GM13977 (cell line): ENCODE measurements around the gene SLAMF8.

Experiments
- DNase-seq: peaks from one replicate; pipeline ENCODE4 v3.0.0; 2012; ENCODE audit warnings: low spot score
- in situ Hi-C: fragments of 300-500 bp; cut with MboI; formaldehyde crosslinking; loops from one replicate; pipeline ENCODE4 v1.12.0; 2022; ENCODE audit warnings: low sequenced_read_pairs, low pct_unique_long_range_greater_than_20kb, mixed read lengths, inconsistent platforms; ENCODE audit not compliant: unreplicated experiment
- TF ChIP-seq, protein P1 (sequence below): IDR thresholded peaks from 2 replicates; pipeline ENCODE4 v1.5.1; 2012; ENCODE audit warnings: mild to moderate bottlenecking, control low read depth; ENCODE audit not compliant: insufficient read depth; ENCODE audit errors: extremely low read depth, missing control alignments

The SLAMF8 gene

GRCh38 chr1:159841749-159842148 lies 15.1 kb downstream of the SLAMF8 start:
- TF ChIP-seq, protein P1, sequence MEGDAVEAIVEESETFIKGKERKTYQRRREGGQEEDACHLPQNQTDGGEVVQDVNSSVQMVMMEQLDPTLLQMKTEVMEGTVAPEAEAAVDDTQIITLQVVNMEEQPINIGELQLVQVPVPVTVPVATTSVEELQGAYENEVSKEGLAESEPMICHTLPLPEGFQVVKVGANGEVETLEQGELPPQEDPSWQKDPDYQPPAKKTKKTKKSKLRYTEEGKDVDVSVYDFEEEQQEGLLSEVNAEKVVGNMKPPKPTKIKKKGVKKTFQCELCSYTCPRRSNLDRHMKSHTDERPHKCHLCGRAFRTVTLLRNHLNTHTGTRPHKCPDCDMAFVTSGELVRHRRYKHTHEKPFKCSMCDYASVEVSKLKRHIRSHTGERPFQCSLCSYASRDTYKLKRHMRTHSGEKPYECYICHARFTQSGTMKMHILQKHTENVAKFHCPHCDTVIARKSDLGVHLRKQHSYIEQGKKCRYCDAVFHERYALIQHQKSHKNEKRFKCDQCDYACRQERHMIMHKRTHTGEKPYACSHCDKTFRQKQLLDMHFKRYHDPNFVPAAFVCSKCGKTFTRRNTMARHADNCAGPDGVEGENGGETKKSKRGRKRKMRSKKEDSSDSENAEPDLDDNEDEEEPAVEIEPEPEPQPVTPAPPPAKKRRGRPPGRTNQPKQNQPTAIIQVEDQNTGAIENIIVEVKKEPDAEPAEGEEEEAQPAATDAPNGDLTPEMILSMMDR = no peak
- no peak for DNase-seq
- in situ Hi-C loops = no loop called here

DNA sequence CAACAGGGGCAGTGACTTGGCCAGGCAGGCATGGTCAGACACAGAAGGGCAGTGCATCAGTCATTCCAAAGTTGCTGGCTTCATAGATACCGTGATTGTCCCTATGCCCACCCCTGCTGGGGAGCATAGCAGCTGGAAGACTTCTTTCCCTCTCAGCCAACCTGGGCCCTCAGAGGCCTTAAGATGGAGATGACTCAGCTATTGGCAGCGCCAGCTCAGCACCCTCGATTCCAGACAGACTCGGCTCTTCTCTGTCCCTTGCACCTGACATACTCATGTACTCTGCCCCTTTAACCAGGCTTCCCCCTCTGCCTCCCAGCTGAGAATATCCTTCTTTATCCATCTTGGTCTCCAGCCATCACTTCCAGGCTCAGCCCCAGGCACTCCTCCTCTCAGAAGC lies 16.8 kb downstream of the SLAMF8 start:
- in situ Hi-C loops = no loop called here
- TF ChIP-seq, protein P1 = no peak

DNA sequence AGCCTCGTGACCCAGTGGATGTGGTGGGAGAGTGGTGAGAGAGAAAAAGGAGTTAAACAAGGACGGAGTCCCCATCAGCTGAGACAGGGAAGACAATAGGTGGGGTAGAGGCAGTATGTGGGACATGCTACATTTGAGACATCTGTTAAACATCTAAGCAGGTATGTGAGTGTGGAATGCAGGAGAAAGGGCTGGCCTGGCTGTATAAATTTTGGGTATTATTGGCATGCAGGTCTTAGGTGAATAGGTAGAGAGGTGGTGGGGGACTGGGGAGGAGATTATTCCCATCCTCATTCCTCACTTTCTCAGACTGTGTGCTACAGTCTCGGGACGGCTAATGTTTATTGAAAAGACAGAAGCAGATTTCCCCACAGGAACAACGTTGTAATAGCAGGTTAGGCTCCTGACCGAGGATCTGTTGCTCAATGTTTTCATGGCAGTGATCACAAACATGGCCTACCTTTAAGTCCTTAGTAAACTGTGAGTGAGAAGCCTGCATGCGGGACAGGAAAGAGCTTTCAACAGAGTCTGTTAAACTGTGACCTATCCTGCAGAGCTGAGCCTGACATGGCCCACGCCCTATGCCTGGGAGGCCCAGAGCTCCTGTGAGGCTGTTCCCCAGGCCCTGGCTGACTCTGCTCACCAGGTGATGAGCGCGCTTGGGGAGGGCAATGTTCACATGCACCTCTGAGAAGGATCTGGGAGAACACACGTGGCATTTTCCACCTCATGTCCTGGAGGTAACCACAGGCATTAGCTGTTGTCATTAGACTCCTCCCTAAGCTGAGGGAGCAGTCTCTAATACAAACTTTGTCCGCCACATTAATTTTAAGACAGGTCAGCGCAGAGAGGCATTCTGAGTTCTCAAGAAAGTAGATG lies 19.3 kb downstream of the SLAMF8 start:
- DNase-seq = no peak
- TF ChIP-seq, protein P1 = no peak
- in situ Hi-C loops = no loop called here

More for the DNA sequence above, 16.8 kb downstream of the SLAMF8 start:
- DNase-seq = no peak

GRCh38 chr1:159847231-159847630 lies 20.6 kb downstream of the SLAMF8 start:
- TF ChIP-seq, protein P1 = no peak
- in situ Hi-C loops = no loop called here
- DNase-seq = no peak

DNA sequence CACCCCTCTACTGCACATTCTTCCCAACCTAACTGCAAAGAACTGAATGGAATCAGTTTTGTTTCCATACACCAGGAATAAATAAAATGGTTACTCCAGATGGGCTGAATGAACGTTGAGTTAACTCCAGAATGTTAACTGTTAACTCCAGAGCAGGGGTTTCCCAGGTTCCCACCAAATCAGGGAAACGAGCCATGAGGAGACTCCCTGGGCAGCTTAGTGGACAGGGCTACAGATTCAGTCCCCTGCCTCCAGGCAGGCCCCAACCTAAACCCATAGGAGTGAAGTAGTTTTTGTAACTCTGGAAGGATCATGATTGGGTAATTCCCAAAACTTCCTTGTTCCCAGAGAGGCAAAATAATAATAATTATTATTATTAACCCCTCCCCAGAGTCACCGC lies 21.7 kb downstream of the SLAMF8 start:
- in situ Hi-C loops = no loop called here
- DNase-seq = no peak
- TF ChIP-seq, protein P1 = no peak

DNA sequence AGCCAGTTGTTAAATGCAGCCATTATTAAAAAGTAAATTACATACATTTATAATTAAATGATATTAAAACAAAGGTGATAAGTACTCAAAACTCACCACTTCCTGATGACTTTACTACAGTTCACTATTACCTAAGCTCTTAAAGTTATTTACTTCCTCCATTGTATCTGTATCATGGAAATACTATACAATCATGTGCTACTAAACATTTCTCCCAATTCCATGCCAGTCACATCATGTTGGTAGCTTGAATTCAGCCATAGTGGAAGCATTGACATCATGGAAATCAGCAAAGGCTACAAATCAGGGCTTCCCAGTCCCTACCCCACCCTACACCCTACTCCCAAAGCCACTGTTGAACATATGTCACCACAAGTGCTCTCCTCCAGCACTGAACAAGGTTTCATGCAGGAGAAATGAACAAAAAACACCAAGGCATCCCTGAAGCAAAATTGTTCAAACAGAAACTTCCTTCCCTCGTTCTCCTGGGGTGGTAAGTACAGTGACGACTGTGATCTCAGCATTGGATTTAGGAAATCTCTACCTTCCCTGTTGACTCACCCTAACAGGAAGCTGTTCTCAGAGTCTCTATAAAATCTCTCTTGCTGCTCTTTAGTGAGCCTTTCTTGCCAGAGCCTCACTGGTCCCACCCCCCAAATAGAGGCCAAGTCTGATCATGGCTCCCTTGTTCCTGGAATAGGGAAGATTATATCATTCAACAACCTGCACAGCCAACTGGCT lies 23.1 kb downstream of the SLAMF8 start:
- no peak for DNase-seq
- in situ Hi-C loops = no loop called here
- TF ChIP-seq, protein P1 = no peak
